ENCODE data around the gene METTL16.

DNA sequence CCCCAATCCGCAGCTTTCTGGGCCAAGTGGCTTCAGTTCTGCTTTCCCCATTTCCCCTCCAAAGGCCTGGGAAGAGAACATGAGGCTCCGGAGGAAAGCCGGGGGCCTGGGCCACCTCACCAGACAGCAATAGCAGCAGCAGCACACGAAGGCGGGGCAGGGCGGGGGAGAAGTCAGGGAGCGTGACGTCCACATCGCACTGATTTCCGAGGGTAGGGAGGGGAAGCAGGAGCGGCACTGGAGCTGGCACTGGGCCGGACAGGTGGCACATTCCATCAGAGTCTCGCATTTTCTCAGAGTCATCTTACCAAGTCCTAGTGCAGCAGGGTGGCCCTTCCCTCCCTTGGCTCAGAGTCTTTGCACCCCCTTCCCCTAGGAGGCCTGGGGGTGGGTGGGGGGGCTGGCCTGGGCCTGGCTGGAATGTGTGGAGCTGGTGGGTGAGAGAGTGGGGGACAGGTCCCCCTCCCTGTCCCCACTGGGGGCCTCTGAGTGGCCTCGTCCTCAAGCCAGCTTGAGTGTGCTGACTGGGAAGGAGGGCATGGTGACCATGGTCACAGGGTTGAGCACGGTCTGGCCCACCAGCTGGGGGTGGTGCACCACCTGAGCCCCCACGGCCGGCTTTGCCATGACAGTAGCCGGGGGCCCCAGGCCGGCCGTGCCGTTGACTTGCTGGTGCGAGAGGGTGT lies 125.1 kb downstream of the METTL16 start:
- TF ChIP-seq POLR2A (IDR thresholded peaks at IDR 0.05; ENCODE audit: low read depth, low read length) = no peak
- TF ChIP-seq POLR2AphosphoS5 (IDR thresholded peaks at IDR 0.05; ENCODE audit: low read depth, low read length) = no peak

Data from GM12892 (cell line).